GM21619 (cell line): ENCODE results near the gene CFI.
"Not testable (repeated sequence)": the region's sequence is repeated elsewhere in the genome, so short reads cannot be mapped to it uniquely, and the experiment has no call there.

ENCODE experiments used
- ATAC-seq: cut with Tn5 transposase; IDR thresholded peaks from one replicate; pipeline ENCODE4 v1.9.1; 2021; ENCODE audit not compliant: unreplicated experiment

The CFI gene

GRCh38 chr4:109801099-109801789, 555 bp downstream of the CFI start:
- ATAC-seq: no peak

GRCh38 chr4:109798866-109799265, 2.9 kb downstream of the CFI start:
- ATAC-seq: no peak

- ATAC-seq: no peak
Observed at GRCh38 chr4:109795059-109795458, 6.7 kb downstream of the CFI start.

- no peak for ATAC-seq
Observed at GRCh38 chr4:109787807-109788206, 14.0 kb downstream of the CFI start.

- no peak for ATAC-seq
Observed at GRCh38 chr4:109786846-109787245, 15.0 kb downstream of the CFI start.

- ATAC-seq: not testable (repeated sequence)
Observed at GRCh38 chr4:109782092-109782491, 19.7 kb downstream of the CFI start.

- ATAC-seq: no peak
Observed at GRCh38 chr4:109764789-109765402, 36.9 kb downstream of the CFI start.

- ATAC-seq: no peak
Observed at GRCh38 chr4:109764376-109764775, 37.4 kb downstream of the CFI start.

- no peak for ATAC-seq
Observed at GRCh38 chr4:109760682-109761081, 41.1 kb downstream of the CFI start.

- no peak for ATAC-seq
Observed at GRCh38 chr4:109755656-109756055, 46.1 kb downstream of the CFI start.

- ATAC-seq: no peak
Observed at GRCh38 chr4:109754093-109754857, 47.5 kb downstream of the CFI start.

- no peak for ATAC-seq
Observed at GRCh38 chr4:109752525-109752924, 49.3 kb downstream of the CFI start.

- ATAC-seq: no peak
Observed at GRCh38 chr4:109751852-109752251, 49.9 kb downstream of the CFI start.

GRCh38 chr4:109750652-109751244, 51.1 kb downstream of the CFI start:
- ATAC-seq: no peak

GRCh38 chr4:109749388-109750082, 52.3 kb downstream of the CFI start:
- no peak for ATAC-seq

GRCh38 chr4:109748114-109748513, 53.7 kb downstream of the CFI start:
- no peak for ATAC-seq

- ATAC-seq: no peak
Observed at GRCh38 chr4:109746728-109747127, 55.1 kb downstream of the CFI start.

- no peak for ATAC-seq
Observed at GRCh38 chr4:109745830-109746229, 56.0 kb downstream of the CFI start.

GRCh38 chr4:109739547-109739946, 62.3 kb downstream of the CFI start:
- ATAC-seq: no peak

- no peak for ATAC-seq
Observed at GRCh38 chr4:109738104-109738872, 63.5 kb downstream of the CFI start.
